ENCODE measurements around the gene APOBEC3B.

GRCh38 chr22:38959590-38959989 is 22.6 kb upstream of the APOBEC3B start:
- TF ChIP-seq CTCF (IDR thresholded peaks at IDR 0.05) (no peak), POLR2A (IDR thresholded peaks at IDR 0.05) (no peak)
